SK-N-MC (cell line): ENCODE results near the gene EXOC3L1.

ENCODE experiments used
- EZH2 ChIP-seq: fragments of 200-600 bp; sonication (generic); IDR thresholded peaks from one replicate; pipeline ENCODE4 v1.6.1; 2017; ENCODE audit warnings: antibody characterized with exemption
- FOXP2 ChIP-seq: optimal IDR thresholded peaks from 2 replicates; pipeline ENCODE3; 2011; ENCODE audit warnings: mild to moderate bottlenecking, moderate library complexity; ENCODE audit not compliant: insufficient read depth; ENCODE audit errors: extremely low read length, control extremely low read depth
- POLR2AphosphoS5 ChIP-seq: IDR thresholded peaks from 2 replicates; pipeline ENCODE4 v1.6.1; 2012; ENCODE audit warnings: mild to moderate bottlenecking, low read depth, low read length, borderline replicate concordance

DNA sequence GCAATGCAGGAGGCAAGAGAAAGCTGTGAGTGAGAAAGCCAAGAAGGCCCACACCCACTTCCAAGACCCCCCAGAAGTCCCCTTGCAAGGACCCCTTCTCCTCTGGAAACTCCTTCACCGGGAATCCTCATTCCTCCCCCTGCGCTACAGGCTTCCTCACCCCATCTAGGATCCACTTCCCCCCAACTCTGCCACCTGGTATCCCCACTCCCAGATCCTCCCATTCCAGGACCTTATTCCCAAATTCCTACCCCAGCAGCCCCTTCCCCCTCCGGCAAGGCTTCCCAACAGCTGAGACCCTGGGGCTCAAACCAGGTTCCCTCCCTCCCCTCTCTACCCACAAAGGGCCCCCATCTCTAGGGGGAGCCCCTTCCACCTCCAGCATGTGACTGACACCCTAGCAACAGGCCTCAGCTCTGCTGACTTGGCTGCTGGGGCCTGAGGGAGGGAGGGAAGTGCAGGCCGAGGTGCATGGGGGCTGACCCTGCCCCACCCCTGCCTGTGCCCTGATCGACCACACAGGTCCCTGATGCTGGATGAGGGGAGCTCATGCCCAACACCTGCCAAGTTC is 23.3 kb downstream of the EXOC3L1 start:
- no peak for TF ChIP-seq POLR2AphosphoS5
- no peak for TF ChIP-seq EZH2
- no peak for TF ChIP-seq FOXP2
